ENCODE measurements around the gene SESTD1. TPM values are rescaled to one million over a fixed set of nuclear protein-coding genes. Genes with fewer than 3 reads are reported as not detected.
A peak's percentile ranks its signal among the peaks of the same experiment; 100 is the strongest.

SESTD1 gene
- total and polyA plus RNA-seq, 11 donors = 2.9 to 48.7 (median 31.8) TPM

- ATAC-seq (no peak), DNase-seq (no peak)
- TF ChIP-seq POLR2A (IDR thresholded peaks at IDR 0.05) = no peak
- TF ChIP-seq CTCF (IDR thresholded peaks at IDR 0.05) = no peak
- Histone ChIP-seq H3K27me3 (no peaks in the 10 kb centered on the region), H3K4me1 (peaks cover 0 to 6% (median 3%) of the 10 kb centered on the region in 12 donors), H3K27ac (no peak overlapping the region), H3K36me3 (peaks cover 0 to 9% (median 0%) of the 10 kb centered on the region in 9 donors), H3K9me3 (peaks cover 0 to 31% (median 2%) of the 10 kb centered on the region in 12 donors), H3K4me3 (no peak overlapping the region)
- intact Hi-C loops (cut with DNase I) = no loop called here
- WGBS, 4 donors = 92 to 94% (median 93%) methylated on average over 2 of the region's 2 CpGs
Measured at GRCh38 chr2:179195141-179195540, 69.5 kb downstream of the SESTD1 start.

GRCh38 chr2:179193759-179194394 is 70.8 kb downstream of the SESTD1 start:
- intact Hi-C loops (cut with DNase I) = no loop called here
- Histone ChIP-seq H3K9me3 (peaks cover 0 to 37% (median 14%) of the 10 kb centered on the region in 12 donors), H3K27ac (no peak overlapping the region), H3K27me3 (no peaks in the 10 kb centered on the region), H3K36me3 (peaks cover 0 to 16% (median 0%) of the 10 kb centered on the region in 9 donors), H3K4me1 (peaks cover 0 to 6% (median 3%) of the 10 kb centered on the region in 12 donors), H3K4me3 (no peak overlapping the region)
- 77 to 86% (median 82%) methylated on average over 3 of the region's 3 CpGs for WGBS, 4 donors
- TF ChIP-seq POLR2A (IDR thresholded peaks at IDR 0.05) (no peak), CTCF (IDR thresholded peaks at IDR 0.05) (no peak)
- DNase-seq (no peak), ATAC-seq (peak in 1 of 4 donors; percentile 51)

- Histone ChIP-seq H3K4me1 (peaks cover 0 to 6% (median 3%) of the 10 kb centered on the region in 12 donors), H3K4me3 (no peak overlapping the region), H3K36me3 (peaks cover 0 to 27% (median 0%) of the 10 kb centered on the region in 9 donors), H3K27me3 (no peaks in the 10 kb centered on the region), H3K27ac (no peak overlapping the region), H3K9me3 (peaks cover 0 to 34% (median 18%) of the 10 kb centered on the region in 12 donors)
- no peak for DNase-seq
- WGBS, 4 donors = 93 to 95% (median 95%) methylated on average over 2 of the region's 2 CpGs
- ATAC-seq = no peak
- intact Hi-C loops (cut with DNase I) = no loop called here
- TF ChIP-seq CTCF (IDR thresholded peaks at IDR 0.05) (no peak), POLR2A (IDR thresholded peaks at IDR 0.05) (no peak)
Measured at GRCh38 chr2:179191110-179191509, 73.5 kb downstream of the SESTD1 start.

- intact Hi-C loops (cut with DNase I) = no loop called here
- no peak overlapping the region for H3K27ac ChIP-seq
- peaks cover 0 to 11% (median 2%) of the 10 kb centered on the region in 12 donors for H3K4me1 ChIP-seq
- WGBS, 4 donors = 60 to 84% (median 72%) methylated on average over 1 of the region's 1 CpG
- peaks cover 0 to 26% (median 2%) of the 10 kb centered on the region in 9 donors for H3K36me3 ChIP-seq
- DNase-seq (no peak), ATAC-seq (no peak)
- no peaks in the 10 kb centered on the region for H3K27me3 ChIP-seq
- no peak overlapping the region for H3K4me3 ChIP-seq
- TF ChIP-seq POLR2A (IDR thresholded peaks at IDR 0.05) (no peak), CTCF (IDR thresholded peaks at IDR 0.05) (no peak)
- H3K9me3 ChIP-seq = peaks cover 0 to 34% (median 14%) of the 10 kb centered on the region in 12 donors
Measured at GRCh38 chr2:179186126-179186525, 78.5 kb downstream of the SESTD1 start.

Data from heart left ventricle (tissue), 16 donors.